Stimulated activated CD4-positive, alpha-beta T cell treated with anti-CD3 and anti-CD28 coated beads, Interleukin-4, amount 100 ng/mL, for 24 hours (primary cell): ENCODE results near the gene SPECC1L.

Source experiments
- DNase-seq: peaks from one replicate; pipeline ENCODE4 v3.0.0-alpha.2; 2020

The SPECC1L gene

GRCh38 chr22:24446260-24446611 is 175.6 kb downstream of the SPECC1L start:
- DNase-seq: no peak

- no peak for DNase-seq
Measured at GRCh38 chr22:24450610-24451009, 180.0 kb downstream of the SPECC1L start.

- no peak for DNase-seq
Measured at GRCh38 chr22:24451162-24451561, 180.5 kb downstream of the SPECC1L start.

- no peak for DNase-seq
Measured at GRCh38 chr22:24453853-24454252, 183.2 kb downstream of the SPECC1L start.

GRCh38 chr22:24455039-24455438 is 184.4 kb downstream of the SPECC1L start:
- DNase-seq: no peak

GRCh38 chr22:24455751-24456426 is 185.3 kb downstream of the SPECC1L start:
- no peak for DNase-seq

- no peak for DNase-seq
Measured at GRCh38 chr22:24457894-24458420, 187.3 kb downstream of the SPECC1L start.

- DNase-seq: no peak
Measured at GRCh38 chr22:24459911-24460310, 189.3 kb downstream of the SPECC1L start.

GRCh38 chr22:24460418-24461089 is 189.9 kb downstream of the SPECC1L start:
- DNase-seq: no peak

- DNase-seq: no peak
Measured at GRCh38 chr22:24463071-24463760, 192.6 kb downstream of the SPECC1L start.

- no peak for DNase-seq
Measured at GRCh38 chr22:24465566-24465965, 194.9 kb downstream of the SPECC1L start.

GRCh38 chr22:24465975-24466374 is 195.3 kb downstream of the SPECC1L start:
- DNase-seq: no peak

GRCh38 chr22:24466716-24467328 is 196.2 kb downstream of the SPECC1L start:
- DNase-seq: no peak

GRCh38 chr22:24467340-24467739 is 196.7 kb downstream of the SPECC1L start:
- DNase-seq: no peak
